ENCODE results near the gene COA5. TPM values are rescaled to one million over a fixed set of nuclear protein-coding genes. Genes with fewer than 3 reads are reported as not detected.

Gene COA5, protein sequence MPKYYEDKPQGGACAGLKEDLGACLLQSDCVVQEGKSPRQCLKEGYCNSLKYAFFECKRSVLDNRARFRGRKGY
- total RNA-seq (2021) (23.7 and 29.7 TPM in 2 replicates), Bru-seq, nascent RNA (percentile 84 among the genes with signal in this experiment), BruChase-seq, experiment 1, labeled RNA remaining after a 2-hour chase (percentile 89 among the genes with signal in this experiment), BruChase-seq, experiment 2, labeled RNA remaining after a 6-hour chase (percentile 70 among the genes with signal in this experiment)
- long read RNA-seq, transcript COA5-201 (3 exons, 1,754 nt) = major isoform, 41 of 52 reads
- long read RNA-seq, transcript COA5-204 (2 exons, 958 nt) = minor isoform, 8 of 52 reads
- long read RNA-seq, partial matches to known transcripts = 0 of 52 reads
- long read RNA-seq, other reads (novel, unspliced or antisense) = 2 of 52 reads

DNA sequence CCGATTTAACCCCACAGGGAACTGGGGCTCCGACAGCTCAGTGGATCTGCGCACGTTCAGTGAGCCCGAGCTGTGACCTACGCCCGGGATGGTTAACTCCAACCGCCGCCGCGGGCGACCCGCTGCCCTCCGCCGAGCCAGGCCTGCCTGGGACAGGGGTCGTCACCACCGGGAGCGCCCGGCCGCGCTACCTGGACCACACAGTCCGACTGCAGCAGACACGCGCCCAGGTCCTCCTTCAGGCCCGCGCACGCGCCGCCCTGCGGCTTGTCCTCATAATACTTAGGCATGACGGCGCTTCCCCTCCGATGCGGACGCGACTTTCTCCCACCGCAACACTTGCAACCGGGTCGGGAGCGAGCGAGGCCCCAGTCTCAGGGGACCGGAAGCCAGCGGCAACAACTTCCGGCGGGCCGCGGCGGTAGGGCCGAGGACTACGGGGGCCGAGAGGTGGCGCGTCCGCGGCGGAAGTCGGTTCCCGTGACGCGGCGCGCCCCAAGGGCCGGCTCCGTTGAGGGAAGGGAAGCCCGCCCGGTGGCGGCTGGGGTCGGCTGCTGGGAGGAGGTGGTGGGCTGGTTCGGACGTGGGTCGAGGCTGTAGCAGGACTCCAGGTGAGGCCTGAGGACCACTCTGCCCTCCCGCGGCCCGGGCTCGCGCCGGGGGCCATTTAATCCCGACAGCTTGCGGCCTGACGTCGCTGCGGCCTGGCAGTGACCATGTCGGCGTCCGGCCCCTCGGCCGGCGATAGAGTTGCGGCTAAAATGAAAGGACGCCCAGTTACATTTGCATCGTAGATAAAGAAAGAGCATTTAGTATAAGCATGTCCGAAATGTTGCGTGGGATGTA is at the start of gene COA5, which contains the start of gene UNC50:
TSS of gene COA5 (minus strand) at position 397 of the 846 bp plus-strand sequence. CDS start at position 290, 107 bp downstream.
TSS of gene UNC50 (plus strand) at position 474 of the 846 bp plus-strand sequence. CDS start 1,171 bp downstream, outside the sequence.
- no peak for TF ChIP-seq EZH2 (IDR thresholded peaks at IDR 0.05; ENCODE audit: borderline replicate concordance, low read depth, low read length, poor library complexity, severe bottlenecking)
- TF ChIP-seq, protein P1, sequence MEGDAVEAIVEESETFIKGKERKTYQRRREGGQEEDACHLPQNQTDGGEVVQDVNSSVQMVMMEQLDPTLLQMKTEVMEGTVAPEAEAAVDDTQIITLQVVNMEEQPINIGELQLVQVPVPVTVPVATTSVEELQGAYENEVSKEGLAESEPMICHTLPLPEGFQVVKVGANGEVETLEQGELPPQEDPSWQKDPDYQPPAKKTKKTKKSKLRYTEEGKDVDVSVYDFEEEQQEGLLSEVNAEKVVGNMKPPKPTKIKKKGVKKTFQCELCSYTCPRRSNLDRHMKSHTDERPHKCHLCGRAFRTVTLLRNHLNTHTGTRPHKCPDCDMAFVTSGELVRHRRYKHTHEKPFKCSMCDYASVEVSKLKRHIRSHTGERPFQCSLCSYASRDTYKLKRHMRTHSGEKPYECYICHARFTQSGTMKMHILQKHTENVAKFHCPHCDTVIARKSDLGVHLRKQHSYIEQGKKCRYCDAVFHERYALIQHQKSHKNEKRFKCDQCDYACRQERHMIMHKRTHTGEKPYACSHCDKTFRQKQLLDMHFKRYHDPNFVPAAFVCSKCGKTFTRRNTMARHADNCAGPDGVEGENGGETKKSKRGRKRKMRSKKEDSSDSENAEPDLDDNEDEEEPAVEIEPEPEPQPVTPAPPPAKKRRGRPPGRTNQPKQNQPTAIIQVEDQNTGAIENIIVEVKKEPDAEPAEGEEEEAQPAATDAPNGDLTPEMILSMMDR (conservative IDR thresholded peaks at IDR 0.05; ENCODE audit: low read depth, low read length) = no peak
- Histone ChIP-seq H3K4me1 (ENCODE audit: insufficient read depth, low read length, poor library complexity, severe bottlenecking) (peaks cover 23% of the 10 kb centered on the region), H3K9me3 (ENCODE audit: low read depth, low read length, poor library complexity, severe bottlenecking) (no peaks in the 10 kb centered on the region), H3K36me3 (ENCODE audit: insufficient read depth, low read length, poor library complexity, severe bottlenecking) (peaks cover 33% of the 10 kb centered on the region), H3K27me3 (replicated peaks; ENCODE audit: insufficient read depth, low read depth, low read length, poor library complexity) (no peaks in the 10 kb centered on the region), H3K27ac (ENCODE audit: low read depth, low read length, poor library complexity, severe bottlenecking) (peak within 1 kb of the TSS; percentile 94), H3K4me3 (ENCODE audit: low read depth, low read length, poor library complexity, severe bottlenecking) (peak within 1 kb of the TSS; percentile 79)
- POLR2A ChIA-PET (ENCODE audit: low non-redundant PET) = no interaction called here
- TSS peak; percentile 70 for BruUV-seq (replicated peaks)
- CTCF ChIA-PET = no interaction called here
- peak; percentile 95 for DNase-seq (ENCODE audit: low spot score)
- intact Hi-C loops (cut with micrococcal nuclease; ENCODE audit: unreplicated experiment) = no loop called here

DNA sequence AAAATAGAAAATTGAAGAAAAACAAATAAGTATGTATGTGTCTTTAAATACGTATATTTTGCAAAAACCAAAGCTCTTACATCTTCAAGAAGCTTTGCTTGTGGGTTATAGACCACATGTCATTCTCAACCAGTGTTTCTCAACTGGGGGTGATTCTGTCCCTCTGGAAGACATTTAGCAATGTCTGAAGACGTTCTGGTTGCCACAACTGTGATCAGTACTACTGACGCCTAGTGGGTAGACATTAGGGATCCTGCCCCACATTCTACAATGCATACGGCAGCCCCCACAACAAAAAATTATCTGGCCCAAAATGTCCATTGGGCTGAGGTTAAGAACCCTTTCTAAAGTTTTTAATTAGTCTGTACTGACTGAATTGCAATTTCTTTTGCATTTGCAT is 48.5 kb upstream of the COA5 start:
- DNase-seq (ENCODE audit: low spot score) = no peak
- H3K36me3 ChIP-seq (ENCODE audit: insufficient read depth, low read length, poor library complexity, severe bottlenecking) = no peaks in the 10 kb centered on the region
- H3K4me3 ChIP-seq (ENCODE audit: low read depth, low read length, poor library complexity, severe bottlenecking) = no peak overlapping the region
- H3K4me1 ChIP-seq (ENCODE audit: insufficient read depth, low read length, poor library complexity, severe bottlenecking) = no peaks in the 10 kb centered on the region
- peaks cover 11% of the 10 kb centered on the region for H3K27me3 ChIP-seq (replicated peaks; ENCODE audit: insufficient read depth, low read depth, low read length, poor library complexity)
- ChIA-PET POLR2A (ENCODE audit: low non-redundant PET) (no interaction called here), CTCF (no interaction called here)
- intact Hi-C loops (cut with micrococcal nuclease; ENCODE audit: unreplicated experiment) = no loop called here
- BruUV-seq (replicated peaks) = no TSS peak
- peaks cover 3% of the 10 kb centered on the region for H3K9me3 ChIP-seq (ENCODE audit: low read depth, low read length, poor library complexity, severe bottlenecking)
- no peak for TF ChIP-seq EZH2 (IDR thresholded peaks at IDR 0.05; ENCODE audit: borderline replicate concordance, low read depth, low read length, poor library complexity, severe bottlenecking)
- TF ChIP-seq, protein P1 (conservative IDR thresholded peaks at IDR 0.05; ENCODE audit: low read depth, low read length) = no peak
- no peak overlapping the region for H3K27ac ChIP-seq (ENCODE audit: low read depth, low read length, poor library complexity, severe bottlenecking)

DNA sequence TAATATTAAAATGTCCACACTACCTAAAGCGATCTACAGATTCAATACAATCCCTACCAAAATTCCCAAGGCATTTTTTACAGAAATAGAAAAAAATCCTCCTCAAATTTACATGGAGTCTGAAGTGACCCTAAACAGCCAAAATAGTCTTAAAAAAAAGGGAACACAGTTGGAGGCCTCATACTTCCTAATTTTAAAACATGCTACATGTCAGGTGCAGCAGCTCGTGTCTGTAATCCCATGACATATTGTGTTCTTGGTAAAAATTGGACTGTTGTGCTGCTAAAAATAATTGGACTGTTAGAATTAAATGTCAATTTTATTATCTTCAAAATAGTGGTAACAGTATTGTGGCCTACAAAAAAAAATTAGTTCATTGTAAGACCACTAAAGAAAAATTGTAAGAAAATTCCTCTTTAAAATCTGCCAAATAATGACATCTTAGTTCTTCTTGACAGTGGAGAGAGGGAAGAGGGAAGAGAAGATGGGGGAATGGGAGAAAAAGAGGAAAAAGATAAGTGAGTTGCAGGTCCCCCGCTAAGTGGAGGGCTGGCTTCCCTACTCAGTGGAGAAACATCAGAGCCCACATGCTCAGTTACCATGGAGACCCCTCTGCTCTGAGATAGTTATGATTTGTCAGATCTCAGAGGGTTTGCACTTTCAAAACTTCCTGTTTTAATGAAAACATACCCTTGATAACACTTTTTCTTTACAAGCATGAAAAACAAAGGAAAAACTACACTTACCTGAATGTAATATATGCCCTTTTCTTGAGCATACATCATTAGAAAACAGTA is 46.6 kb upstream of the COA5 start:
- H3K27me3 ChIP-seq (replicated peaks; ENCODE audit: insufficient read depth, low read depth, low read length, poor library complexity) = peaks cover 11% of the 10 kb centered on the region
- no TSS peak for BruUV-seq (replicated peaks)
- no peak for TF ChIP-seq EZH2 (IDR thresholded peaks at IDR 0.05; ENCODE audit: borderline replicate concordance, low read depth, low read length, poor library complexity, severe bottlenecking)
- TF ChIP-seq, protein P1 (conservative IDR thresholded peaks at IDR 0.05; ENCODE audit: low read depth, low read length) = no peak
- no peaks in the 10 kb centered on the region for H3K9me3 ChIP-seq (ENCODE audit: low read depth, low read length, poor library complexity, severe bottlenecking)
- H3K36me3 ChIP-seq (ENCODE audit: insufficient read depth, low read length, poor library complexity, severe bottlenecking) = no peaks in the 10 kb centered on the region
- no peak overlapping the region for H3K27ac ChIP-seq (ENCODE audit: low read depth, low read length, poor library complexity, severe bottlenecking)
- no peak for DNase-seq (ENCODE audit: low spot score)
- H3K4me3 ChIP-seq (ENCODE audit: low read depth, low read length, poor library complexity, severe bottlenecking) = no peak overlapping the region
- POLR2A ChIA-PET (ENCODE audit: low non-redundant PET) = no interaction called here
- CTCF ChIA-PET = no interaction called here
- intact Hi-C loops (cut with micrococcal nuclease; ENCODE audit: unreplicated experiment) = no loop called here
- H3K4me1 ChIP-seq (ENCODE audit: insufficient read depth, low read length, poor library complexity, severe bottlenecking) = no peaks in the 10 kb centered on the region

All from A673 (cell line).